ENCODE results near the gene RRAD.

RRAD gene

DNA sequence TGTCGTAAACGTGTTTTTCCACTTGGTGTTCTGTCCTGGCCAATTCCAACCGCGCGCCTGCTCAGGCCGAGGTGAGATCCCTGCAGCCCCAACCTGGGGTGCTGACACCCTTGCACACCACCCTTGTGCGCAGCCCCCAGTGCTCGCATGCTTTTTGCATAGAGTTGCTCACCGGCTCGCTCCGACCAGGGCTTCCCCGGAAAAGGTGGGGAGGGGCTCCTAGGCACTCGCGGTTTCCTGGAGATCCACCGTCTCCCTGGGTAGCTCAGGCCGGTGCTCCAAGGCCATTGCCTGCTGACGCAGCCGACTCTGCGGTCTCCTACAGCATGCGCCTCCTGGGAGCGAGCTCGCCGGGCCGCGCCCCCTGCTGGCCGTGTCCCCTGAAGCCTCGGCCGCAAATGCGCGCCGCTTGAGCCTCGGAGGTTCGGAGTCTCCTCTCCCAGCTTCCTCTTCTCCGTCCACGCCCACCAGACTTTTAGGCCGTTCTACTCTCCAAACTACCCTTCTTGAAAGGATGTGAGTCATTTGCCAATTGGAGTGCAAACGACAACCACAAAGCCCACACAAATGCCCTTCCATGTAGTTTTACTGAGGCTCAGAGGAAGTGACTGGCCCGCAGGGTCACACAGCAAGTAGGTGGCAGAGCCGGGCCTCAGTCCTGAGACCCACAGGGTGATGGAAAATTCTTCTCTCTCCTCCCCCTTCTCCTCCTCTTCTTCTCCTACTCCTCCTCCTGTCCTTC is 52.2 kb downstream of the RRAD start:
- DNase-seq, result peak; percentile 98

DNA sequence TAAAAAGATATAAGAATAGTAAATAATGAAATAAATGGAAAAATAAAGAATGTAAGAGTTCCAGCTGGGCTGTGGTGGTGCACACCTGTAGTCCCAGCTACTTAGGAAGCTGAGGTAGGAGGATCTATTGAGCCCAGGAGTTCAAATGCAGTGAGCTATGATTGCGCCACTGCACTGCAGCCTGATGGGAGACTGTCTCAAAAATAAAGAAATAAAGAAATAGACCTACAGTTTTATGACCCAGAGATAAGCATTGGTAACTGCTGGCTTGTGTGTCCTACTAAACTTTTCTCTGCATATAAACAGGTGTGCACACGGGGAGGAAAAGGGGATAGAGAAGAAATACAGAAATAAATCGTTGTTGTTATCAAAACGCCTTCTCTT is 52.8 kb downstream of the RRAD start:
- no peak for DNase-seq

GRCh38 chr16:66871840-66872239 is 53.5 kb downstream of the RRAD start:
- no peak for DNase-seq
